ENCODE data around the gene CYSRT1.

Gene CYSRT1

GRCh38 chr9:137273611-137274320 lies 48.8 kb downstream of the CYSRT1 start:
- Mint-ChIP-seq H3K27me3 (peaks cover 27% of the 10 kb centered on the region), H3K9me3 (no peaks in the 10 kb centered on the region), H3K36me3 (peaks cover 21% of the 10 kb centered on the region), H3K4me1 (peaks cover 42% of the 10 kb centered on the region), H3K27ac (no peak overlapping the region), H3K4me3 (no peak overlapping the region)
- CTCF ChIA-PET, result interaction anchor here (0.8 to 1.1 kb wide), 2 partner anchors 12 to 57 kb away, joined by 3 to 5 read pairs; no protein-coding TSS in a partner anchor
- no peak for DNase-seq

DNA sequence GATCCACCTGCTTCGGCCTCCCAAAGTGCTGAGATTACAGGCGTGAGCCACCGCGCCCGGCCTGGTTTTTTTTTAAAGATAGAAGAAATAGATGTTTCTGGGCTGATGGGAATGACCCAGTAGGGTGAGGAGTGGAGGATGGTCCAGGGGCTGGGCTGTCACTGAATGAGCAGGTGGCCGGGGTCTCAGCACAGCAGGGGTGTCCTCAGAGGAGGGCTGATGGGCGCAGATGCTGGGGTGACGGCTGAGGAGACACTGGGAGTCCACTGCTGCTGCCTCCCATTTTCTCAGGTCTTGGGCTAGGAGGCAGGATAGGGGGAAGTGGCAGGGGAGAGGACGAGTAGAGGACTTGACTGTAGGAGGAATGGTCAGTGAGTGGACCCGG lies 50.2 kb downstream of the CYSRT1 start:
- Mint-ChIP-seq H3K36me3 (peaks cover 10% of the 10 kb centered on the region), H3K27me3 (peaks cover 34% of the 10 kb centered on the region), H3K4me1 (peaks cover 34% of the 10 kb centered on the region), H3K4me3 (no peak overlapping the region), H3K27ac (no peak overlapping the region), H3K9me3 (no peaks in the 10 kb centered on the region)
- no peak for DNase-seq
- CTCF ChIA-PET, result no interaction called here

All from activated naive CD4-positive, alpha-beta T cell treated with anti-CD3 and anti-CD28 coated beads, Interleukin-2, amount 10 ng/mL, durations not matched to agents 7 days and 5 days (primary cell).